Activated CD8-positive, alpha-beta memory T cell treated with anti-CD3 and anti-CD28 coated beads, Interleukin-2, amount 50 U/mL, for 48 hours (primary cell): ENCODE results near the gene NHP2.
"Not testable (repeated sequence)": the region's sequence is repeated elsewhere in the genome, so short reads cannot be mapped to it uniquely, and the experiment has no call there.

Experiments
- DNase-seq: peaks from one replicate; pipeline ENCODE4 v3.0.0-alpha.2; 2020

NHP2 gene

DNA sequence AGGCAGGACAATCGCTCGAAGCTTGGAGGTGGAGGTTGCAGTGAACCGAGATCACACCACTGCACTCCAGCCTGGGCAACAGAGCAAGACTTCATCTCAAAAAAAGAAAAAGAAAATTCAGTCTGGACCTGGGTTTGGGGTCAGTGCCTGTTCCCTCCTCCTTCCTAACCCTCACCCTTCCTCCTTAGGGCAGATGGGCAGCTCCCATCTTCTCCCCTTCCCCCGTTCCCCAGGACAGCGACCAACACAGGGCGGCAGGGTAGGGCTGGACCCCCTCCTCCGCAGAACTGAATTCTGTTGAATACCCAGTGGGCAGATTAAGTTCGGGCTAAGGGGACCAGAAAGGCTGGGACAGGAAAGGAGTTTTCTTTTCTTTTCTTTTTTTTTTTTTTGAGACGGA, 24.4 kb downstream of the NHP2 start:
- DNase-seq, result no peak

DNA sequence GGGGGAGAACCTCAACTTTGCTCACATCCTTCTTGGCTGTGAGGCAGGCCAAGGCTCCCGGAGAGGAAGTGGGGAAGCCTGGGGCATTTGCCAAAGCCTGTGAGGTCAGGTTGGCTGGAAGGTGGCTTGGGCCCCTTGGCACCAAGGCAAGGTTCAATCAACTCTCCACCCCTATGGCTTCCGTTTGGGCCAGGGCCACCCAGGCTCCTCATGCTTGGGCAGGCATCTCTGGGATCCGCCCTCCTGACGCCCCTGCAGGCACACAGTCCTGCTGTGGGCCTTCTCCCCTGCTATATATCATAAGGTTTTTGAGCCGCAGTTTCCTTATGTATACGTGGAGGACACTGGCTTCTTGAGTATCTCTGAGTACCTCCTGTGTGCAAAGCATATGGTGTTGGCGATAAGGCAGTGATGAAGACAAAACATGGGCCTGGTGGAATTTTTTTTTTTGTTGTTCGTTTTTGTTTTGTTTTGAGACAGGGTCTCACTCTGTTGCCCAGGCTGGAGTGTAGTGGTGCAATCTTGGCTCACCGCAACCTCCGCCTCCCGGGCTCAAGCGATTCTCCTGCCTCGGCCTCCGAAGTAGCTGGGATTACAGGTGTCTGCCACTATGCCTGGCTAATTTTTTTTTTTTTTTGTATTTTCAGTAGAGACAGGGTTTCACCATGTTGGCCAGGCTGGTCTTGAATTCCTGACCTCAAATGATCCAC, 26.2 kb downstream of the NHP2 start:
- DNase-seq, result not testable (repeated sequence)

DNA sequence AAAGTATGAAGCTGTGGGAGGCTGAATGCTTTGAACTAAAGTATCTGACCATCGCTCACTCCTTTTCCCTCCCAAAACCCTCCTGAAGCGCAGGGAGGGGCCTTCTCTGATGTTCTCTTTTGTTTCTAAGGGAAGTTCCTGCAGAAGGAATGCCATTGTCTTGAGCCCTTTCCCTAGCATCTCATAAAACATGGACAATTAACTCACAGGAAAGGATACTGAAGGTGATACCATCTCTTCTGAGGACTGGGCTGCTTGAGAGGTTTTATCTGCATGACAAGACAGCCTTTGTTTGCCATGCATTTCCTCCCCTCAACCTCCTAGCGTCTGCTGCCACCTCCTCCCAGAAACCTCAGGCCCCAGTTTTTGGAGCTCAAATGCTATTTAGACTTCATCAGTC, 27.1 kb downstream of the NHP2 start:
- DNase-seq, result no peak

DNA sequence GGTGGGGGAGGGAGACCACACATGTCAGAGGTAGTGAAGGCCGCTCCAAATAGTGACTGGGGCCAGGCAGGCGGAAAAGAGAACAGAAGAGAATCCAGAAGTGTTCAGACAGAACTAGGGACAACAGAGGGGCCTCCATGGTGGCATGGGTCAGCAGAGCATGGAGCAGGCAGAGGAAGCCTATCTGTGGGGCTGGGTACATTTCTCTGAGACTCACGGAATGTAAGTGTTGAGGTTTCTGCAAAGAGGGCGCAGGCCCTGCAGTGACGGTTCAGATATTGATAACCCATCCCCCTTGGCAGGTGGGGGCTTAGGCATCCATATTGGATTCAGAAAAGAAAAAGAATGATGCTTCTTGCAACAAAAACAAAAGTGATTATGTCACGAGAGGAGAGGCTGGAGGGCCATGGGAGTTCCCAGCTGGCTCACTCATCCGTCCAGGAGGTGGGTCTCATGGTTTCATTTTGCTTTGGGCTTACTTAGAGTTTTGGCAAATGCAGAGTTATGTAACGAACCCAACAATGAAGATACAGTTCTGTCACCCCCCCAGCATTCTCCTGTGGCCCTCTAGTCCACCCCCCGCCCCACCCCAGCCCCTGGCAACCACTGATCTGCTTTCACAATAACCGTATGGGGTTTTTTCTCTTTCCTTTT, 28.3 kb downstream of the NHP2 start:
- DNase-seq, result no peak

DNA sequence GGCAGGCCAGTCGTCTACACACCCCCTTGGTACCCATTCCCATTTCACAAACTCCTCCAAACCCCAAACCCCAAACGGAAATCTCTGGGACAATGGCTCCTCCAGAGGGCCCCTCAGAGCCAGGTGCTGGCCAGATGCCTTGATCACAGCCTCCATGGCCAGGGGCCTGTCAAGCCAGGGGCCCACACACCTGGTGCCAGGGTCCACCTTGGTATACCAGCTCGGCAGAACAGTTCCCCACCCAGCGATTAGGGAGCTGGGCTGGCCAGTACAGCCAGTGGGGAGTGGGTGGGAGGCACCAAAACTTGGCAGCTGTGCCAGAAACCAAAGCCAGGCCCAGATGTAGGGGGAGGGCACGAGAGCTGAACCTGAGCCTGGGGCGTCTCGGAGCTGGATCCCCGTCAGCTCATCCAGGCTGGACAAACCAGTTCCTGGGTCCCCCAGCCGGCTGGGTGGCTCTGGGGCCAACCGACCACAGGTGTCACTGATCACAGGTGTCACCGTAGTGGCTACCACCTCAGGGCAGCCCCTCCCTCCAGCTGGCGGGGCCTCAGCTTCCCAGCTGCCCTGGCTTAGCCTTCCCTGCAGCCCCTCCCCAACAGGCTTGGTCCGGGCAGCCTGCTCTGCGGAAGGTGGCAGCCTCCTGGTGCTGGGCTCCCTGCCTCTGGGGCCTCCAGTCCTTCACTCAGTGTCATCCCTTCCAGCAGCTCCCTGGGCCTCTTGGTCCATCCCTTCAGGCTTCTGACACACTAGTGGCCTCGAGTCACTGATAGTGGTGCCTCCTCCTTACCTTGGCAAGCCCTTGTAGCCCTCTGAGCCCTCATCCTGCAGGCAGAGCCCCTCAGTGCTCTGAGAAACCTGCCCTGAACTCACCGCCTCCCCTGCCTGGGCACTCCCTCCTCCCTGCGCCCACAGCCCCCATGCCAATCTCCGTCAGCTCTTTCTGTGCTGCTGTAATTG, 29.4 kb downstream of the NHP2 start:
- no peak for DNase-seq

DNA sequence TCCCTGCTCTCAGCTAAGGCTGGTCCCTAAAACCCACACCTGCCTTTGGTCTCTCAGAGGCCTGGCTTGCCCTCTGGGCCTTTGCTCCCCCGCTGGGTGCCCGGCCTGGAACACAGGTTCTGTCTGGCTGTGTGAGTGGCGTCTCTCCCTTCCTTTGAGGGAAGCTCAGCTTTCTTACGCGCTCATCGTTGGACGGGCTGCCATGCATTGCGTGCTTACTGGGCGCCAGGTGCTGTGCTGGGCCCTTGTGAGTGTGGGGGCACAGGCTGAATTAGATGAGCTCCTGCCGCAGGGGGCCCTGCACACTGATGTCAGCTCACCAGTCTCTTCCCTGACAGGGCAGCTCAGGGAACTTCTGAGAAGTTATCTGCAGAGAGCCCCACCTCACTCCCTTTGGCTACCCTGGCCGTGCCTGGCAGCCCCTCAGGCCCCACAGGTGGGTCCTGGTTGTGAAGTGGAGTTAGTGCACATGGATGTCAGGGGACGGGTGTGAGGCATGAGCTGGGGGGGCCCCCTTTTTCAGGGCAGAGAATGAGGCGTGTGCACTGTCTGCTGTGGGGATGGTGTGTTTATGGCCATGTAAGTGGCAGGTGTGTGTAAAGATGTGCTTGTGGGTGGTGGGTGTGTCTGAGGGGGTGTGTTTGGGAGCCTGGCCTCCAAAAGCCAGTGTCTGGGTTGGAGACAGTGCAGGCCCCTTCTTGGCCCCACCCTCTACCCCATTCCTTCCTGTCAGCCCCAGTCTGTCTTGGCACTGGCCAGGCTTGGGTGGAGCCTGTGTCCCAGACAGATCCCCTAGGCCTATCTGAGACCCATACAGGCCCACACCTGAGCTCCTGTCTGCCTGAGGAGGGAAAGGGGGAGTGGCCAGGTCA, 30.4 kb downstream of the NHP2 start:
- DNase-seq, result no peak

DNA sequence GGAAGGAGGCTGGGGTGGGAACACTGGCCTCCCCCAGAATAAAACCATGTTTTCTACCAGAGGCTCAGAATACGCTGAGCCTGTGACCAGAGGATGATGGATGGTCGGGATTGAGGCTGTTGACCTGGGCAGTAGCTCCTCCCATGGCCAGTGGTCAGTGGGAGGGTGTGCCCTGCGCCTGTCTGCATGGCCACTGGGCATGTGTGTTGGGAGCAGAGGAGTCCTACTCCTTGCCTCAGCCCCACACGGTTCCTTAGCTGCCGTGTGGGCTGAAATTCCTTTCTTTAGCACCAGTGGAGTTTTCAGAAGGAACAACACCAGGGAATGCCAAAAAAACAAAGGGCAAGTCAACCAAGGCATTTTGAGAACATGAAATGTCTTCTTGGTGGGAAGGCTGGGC, 31.3 kb downstream of the NHP2 start:
- DNase-seq, result no peak

DNA sequence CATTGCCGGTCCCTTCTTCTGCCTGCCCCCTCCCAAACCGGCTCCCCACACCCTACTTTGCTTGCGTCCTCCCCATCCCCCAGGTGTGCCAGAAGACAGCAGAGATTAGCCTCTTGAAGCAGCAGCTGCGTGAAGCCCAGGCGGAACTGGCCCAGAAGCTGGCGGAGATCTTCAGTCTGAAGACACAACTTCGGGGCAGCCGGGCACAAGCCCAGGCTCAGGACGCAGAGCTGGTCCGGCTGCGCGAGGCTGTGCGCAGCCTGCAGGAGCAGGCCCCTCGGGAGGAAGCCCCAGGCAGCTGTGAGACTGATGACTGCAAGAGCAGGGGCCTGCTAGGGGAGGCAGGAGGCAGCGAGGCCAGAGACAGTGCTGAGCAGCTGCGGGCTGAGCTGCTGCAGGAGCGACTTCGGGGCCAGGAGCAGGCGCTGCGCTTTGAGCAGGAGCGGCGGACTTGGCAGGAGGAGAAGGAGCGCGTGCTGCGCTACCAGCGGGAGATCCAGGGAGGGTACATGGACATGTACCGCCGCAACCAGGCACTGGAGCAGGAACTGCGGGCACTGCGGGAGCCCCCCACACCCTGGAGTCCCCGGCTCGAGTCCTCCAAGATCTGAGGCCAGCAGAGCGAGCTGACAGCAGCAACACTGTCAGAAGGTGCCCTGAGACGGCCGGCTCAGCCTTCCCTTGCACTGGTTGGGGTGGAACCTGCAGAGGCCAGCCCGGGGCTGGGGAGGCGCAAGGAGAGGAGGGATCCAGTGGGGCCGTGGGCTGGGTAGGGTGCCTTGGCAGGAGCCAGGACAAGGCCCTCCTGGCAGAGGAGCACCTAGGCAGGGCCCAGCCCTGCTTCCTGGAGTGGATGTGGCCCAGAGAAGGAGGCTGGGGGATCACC, 32.1 kb downstream of the NHP2 start:
- DNase-seq, result no peak

DNA sequence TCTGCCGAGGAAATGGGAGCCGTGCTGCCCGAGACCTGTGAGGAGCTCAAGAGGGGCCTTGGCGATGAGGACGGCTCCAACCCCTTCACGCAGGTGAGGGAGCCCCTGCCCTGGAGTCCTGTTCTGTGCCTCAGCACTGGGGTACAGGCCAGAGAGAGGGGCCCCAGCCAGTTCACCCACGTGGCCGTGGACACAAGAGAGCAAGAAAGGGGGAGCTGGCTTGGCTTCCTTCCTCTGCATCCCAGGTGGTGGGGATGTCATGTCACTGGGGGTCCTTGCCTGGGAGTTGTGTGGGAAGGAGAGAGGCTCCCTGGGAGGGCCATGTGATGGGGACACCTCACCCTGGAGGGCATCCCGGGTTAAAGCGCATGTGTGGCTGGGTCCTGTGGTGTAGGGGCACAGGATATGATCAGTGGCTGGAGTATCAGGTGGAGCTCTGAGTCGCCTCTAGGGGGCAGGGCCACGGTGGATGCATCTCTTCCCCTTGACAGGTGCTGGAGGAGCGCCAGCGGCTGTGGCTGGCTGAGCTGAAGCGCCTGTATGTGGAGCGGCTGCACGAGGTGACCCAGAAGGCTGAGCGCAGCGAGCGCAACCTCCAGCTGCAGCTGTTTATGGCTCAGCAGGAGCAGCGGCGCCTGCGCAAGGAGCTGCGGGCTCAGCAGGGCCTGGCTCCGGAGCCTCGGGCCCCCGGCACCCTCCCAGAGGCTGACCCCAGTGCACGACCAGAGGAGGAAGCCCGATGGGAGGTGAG, 32.9 kb downstream of the NHP2 start:
- peak; percentile 87 for DNase-seq

DNA sequence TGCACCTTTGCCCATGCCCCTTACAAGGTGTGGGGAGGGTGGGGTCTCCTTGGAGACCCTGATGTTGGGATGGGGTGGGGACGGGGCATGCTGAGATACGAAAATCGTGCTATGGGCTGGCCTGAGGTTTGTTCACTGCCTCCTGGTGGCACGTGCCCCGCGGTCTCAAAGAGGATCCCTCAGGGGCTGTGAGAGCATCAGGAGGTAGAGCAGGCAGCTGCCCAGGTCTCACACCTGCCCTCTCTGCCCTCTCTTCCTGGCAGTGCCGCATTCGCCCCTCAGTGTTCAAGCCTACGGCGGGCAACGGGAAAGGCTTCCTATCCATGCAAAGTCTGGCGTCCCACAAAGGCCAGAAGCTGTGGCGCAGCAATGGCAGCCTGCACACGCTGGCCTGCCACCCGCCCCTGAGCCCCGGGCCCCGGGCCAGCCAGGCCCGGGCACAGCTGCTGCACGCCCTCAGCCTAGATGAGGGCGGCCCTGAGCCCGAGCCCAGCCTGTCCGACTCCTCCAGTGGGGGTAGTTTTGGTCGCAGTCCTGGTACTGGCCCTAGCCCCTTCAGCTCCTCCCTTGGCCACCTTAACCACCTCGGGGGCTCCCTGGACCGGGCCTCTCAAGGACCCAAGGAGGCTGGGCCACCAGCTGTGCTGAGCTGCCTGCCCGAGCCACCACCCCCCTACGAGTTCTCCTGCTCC, 33.6 kb downstream of the NHP2 start:
- DNase-seq, result no peak

DNA sequence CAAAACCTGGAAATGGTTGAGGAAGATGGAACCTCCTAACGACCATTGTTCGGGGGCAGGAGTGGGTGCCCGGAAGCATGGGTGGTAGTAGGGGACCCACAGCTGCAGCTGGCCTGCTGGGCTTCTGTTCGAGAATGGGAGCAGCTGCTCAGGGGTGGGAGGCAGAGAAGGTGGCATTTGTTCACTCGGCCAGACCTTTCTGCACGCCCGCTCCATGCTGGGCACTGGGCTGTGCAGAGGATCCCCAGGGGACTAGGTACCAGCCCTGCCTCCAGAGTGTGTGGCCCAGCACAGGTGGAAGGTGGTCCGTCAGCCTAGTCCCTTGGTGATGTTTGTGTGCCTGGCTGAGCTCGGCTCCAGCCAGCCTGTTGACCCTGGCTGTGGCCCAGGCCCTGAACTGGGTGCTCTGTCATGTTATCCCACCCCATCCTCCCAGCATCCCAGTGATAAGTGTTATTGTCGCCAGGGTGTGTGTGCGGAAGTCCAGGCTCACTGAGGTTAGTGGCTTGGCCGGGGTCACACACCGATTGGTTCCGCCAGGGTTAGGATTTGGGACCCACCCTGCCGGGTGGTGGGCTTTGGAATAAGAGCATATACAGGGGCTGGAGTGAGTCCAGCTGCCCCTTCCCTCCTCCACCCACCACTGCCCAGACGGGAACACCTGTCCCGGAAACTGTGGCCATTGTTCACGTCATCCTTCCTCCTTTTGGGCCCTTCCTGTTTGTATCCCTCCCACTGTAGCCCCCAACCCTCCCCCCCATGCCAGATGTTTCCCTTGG, 35.6 kb downstream of the NHP2 start:
- DNase-seq, result no peak

DNA sequence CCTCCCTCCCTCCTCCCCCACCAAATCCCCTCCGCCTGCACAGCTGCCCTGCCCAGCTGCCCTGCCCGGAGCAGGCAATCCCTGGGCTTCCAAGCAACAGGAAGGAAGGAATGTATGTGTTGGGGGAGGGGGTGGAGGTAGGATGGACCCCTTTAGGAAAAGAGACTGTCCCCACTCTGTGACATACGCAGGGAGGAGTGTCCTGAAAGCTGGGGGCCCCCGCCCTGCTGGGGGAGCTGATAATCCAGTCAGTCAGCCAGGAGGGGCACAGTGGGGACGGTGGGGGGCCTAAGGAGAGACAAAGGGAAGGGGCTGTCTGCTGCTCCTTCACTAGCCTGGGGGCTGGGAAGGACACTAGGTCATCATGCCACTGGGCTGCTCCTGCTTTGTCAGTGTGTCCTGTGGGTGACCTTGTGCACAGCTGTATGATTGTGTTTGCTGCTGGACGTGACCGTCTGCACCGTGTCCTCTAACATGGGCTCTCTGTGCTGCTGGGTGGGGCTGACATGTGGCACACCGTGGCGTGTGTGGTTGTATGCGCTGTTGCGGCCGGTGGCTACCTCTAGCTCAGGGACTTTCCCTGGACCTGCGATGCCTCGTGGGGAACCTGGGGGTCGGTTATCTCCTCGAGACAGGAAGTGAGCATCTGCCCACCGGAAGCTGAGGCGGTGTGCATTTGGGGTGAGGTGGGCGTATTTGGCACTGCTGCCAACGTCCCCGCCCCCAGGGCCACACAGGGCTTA, 37.4 kb downstream of the NHP2 start:
- DNase-seq, result peak; percentile 84

DNA sequence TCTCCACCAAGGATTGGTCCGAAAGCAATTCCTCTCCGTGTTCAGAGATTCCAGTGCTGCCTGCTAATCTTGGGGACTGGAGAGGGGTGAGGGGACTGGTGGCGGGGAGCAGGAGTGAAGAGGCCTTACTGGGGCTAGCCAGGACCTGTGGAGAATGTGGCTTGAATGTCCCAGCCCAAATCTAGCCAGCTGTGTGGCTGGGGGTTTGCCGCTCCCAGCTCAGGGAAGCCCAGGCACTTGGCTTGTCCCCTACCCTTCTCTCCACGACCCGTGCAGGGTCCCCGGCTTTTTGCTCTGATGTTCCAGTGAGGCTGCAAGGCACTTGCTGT, 37.9 kb downstream of the NHP2 start:
- DNase-seq, result no peak

DNA sequence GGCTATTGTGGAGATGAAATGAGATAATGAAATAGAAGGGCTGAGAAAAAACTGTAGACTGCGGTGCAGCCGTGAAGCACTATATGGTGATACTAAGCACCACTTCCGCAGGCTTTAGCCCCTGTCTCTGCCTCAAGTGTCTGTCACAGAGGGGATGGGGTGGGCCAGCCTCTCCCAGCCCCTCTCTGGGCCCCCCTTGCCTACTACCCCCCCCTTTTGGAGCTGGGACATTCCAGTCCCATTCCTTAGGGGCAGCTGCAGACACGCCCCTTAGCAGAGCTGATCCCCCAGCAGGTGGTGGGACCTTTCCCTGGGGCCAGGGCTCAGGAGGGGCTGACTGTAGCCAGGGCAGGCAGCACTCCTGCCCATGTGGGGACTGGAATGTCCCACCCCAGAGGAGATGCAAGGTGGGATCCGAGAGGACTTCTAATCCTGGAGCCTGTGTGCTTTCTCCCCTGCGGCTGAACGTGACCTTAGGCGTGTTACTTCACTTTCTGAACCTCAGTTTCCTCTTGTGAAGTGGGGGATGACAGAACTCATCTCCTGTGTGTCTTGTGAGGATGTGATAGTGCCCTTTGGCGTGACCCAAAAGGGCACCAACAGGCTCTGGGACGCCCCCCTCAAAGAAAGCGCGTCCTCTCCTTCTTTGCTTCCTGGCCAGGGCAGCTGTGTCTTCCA, 38.4 kb downstream of the NHP2 start:
- DNase-seq, result no peak

DNA sequence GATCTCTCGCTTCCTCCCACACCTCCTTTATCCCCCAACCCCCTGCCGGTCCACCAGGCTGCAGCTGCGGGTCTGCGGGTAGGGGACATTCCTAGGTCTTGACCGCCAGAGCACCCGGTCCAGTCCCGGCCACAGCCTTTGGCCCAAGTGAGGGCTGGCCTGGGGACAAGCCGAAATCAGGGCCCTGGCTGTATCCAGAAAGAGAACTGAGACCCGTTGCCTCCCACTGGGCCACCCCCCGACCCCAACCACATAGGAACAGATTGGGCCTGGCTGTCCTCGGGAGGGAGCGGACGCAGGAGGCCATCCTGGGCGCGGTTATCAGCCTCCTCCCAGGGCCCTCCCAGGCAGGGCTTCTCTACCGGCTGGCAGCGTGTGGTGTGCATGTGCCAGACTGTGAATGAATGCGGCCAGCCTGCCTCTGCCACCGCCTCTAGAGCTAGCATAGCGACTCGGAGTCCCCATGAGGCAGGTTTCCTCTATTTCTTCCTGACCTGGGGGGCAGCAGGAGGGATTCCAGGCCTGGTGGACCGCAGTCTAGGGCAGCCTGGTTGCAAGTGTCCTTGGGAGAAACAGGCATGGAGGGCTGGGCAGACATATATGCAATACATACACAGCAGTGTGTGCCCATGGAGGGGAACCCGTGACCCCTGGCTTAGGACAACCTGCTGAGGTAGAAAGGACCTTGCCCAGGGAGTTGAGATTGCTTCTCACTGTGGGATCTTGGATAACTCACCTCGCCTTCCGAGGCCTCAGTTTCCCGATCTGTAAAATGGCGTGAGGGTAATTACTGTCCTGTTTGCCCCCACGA, 39.2 kb downstream of the NHP2 start:
- peak; percentile 70 for DNase-seq

DNA sequence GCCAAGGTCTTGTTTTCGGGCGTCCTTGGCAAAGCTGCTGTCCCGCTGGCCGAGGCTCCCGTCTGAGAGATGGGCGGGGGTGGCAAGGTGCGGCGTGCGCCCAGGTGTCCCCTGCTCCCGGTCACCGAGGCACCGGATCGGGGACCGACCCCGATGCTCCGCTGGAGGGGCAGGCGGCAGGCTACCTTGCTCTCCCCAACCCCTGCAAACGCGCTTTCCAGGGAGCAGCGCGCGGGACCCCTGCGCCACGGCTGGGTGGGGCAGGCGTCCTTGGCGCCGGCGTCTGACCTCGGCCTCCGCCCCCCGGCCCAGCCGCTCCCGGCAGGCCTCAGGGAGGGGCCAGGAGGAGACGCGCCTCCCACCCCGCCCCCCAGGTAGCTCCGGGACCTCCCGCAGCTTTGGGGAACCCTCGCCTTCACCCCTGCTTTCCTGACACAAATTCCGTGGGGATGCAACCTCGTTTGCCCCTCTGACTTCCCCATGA, 39.8 kb downstream of the NHP2 start:
- peak; percentile 68 for DNase-seq

DNA sequence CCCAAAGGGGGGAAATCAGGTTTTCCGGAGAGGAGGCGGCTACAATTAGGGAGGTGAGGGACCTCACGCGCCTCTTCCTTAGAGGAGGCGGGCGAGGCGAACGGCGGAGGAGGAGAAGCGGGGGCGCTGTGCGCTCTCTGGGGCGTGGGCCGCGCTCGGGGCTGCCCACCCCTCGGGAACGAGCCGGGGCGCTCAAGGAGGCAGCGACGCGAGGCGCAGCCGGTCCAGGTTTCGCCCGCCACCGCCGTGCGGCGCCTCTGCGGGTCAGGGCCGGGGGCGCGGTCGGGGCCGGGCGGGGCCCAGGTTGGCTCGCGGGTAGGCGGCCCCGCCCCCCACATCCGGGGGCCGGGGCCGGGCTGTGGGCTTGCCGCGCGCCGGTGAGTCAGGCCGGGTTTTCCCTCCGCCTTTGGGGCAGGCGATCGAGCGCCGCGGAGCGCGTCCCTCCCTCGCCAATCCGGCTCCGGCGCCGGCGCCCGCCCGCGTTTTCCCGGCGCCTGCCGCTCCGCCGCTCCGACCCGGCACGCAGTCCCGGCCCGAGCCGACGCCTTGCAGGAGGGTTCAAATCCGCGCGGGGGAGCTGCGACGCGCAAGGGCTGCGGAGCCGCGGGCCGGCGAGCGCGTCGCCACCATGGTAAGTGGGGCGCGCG, 40.4 kb downstream of the NHP2 start, which contains the start of gene N4BP3:
Gene N4BP3 (plus strand): TSS at position 392 of the 647 bp plus-strand sequence. CDS start 6,052 bp downstream, outside the sequence.
- DNase-seq, result peak; percentile 89
